HEK293 (cell line): ENCODE data around the gene EIF3B.

ENCODE experiments used
- GLI4 ChIP-seq: fragments of 450-650 bp; formaldehyde crosslinking; IDR thresholded peaks from 2 replicates; pipeline ENCODE4 v1.5.1; 2016; ENCODE audit warnings: missing biosample characterization, missing genetic modification characterization
- KLF10 ChIP-seq: fragments of 450-650 bp; IDR thresholded peaks from 2 replicates; pipeline ENCODE4 v1.5.1; 2018; ENCODE audit warnings: missing biosample characterization, mild to moderate bottlenecking, missing genetic modification characterization
- MEIS1 ChIP-seq: sonication (generic); formaldehyde crosslinking; IDR thresholded peaks from 2 replicates; pipeline ENCODE4 v1.8.1; 2022; ENCODE audit warnings: missing genetic modification reagents, mild to moderate bottlenecking, borderline replicate concordance
- OVOL3 ChIP-seq: fragments of 450-650 bp; formaldehyde crosslinking; IDR thresholded peaks from 2 replicates; pipeline ENCODE4 v1.5.1; 2016; ENCODE audit warnings: missing biosample characterization, missing genetic modification characterization
- YY1 ChIP-seq: fragments of 450-650 bp; formaldehyde crosslinking; IDR thresholded peaks from 2 replicates; pipeline ENCODE4 v1.5.1; 2018; ENCODE audit warnings: missing biosample characterization, missing genetic modification characterization
- ZBTB8A ChIP-seq: fragments of 450-650 bp; formaldehyde crosslinking; IDR thresholded peaks from 2 replicates; pipeline ENCODE4 v1.5.1; 2016; ENCODE audit warnings: missing biosample characterization, missing genetic modification characterization
- TF ChIP-seq, protein P1 (sequence below): fragments of 450-650 bp; formaldehyde crosslinking; IDR thresholded peaks from 2 replicates; pipeline ENCODE4 v1.5.1; 2016; ENCODE audit warnings: missing biosample characterization, missing genetic modification characterization
- TF ChIP-seq, protein P2 (sequence below): fragments of 450-650 bp; IDR thresholded peaks from 2 replicates; pipeline ENCODE4 v1.5.1; 2018; ENCODE audit warnings: missing biosample characterization, missing genetic modification characterization

DNA sequence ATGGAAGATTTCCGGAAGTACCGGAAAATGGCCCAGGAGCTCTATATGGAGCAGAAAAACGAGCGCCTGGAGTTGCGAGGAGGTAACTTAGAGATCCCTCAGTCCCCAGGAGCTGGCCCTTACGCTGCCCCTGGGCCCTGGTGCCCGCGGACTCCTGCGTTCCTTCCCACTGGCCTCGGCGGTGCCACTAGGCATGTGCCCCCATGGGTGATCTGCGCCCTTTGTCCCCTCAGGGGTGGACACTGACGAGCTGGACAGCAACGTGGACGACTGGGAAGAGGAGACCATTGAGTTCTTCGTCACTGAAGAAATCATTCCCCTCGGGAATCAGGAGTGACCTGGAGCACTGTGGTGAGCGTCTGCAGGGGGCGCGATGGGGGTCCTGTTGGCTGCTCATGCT is 24.5 kb downstream of the EIF3B start:
- TF ChIP-seq ZBTB8A (tag by site-specific recombination) (no peak), GLI4 (tag by site-specific recombination) (no peak), YY1 (tag by site-specific recombination) (no peak), MEIS1 (CRISPR knock-in tag) (no peak), OVOL3 (tag by site-specific recombination) (no peak), KLF10 (tag by site-specific recombination) (no peak)
- TF ChIP-seq, protein P1, sequence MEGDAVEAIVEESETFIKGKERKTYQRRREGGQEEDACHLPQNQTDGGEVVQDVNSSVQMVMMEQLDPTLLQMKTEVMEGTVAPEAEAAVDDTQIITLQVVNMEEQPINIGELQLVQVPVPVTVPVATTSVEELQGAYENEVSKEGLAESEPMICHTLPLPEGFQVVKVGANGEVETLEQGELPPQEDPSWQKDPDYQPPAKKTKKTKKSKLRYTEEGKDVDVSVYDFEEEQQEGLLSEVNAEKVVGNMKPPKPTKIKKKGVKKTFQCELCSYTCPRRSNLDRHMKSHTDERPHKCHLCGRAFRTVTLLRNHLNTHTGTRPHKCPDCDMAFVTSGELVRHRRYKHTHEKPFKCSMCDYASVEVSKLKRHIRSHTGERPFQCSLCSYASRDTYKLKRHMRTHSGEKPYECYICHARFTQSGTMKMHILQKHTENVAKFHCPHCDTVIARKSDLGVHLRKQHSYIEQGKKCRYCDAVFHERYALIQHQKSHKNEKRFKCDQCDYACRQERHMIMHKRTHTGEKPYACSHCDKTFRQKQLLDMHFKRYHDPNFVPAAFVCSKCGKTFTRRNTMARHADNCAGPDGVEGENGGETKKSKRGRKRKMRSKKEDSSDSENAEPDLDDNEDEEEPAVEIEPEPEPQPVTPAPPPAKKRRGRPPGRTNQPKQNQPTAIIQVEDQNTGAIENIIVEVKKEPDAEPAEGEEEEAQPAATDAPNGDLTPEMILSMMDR (tag by site-specific recombination), result no peak
- TF ChIP-seq, protein P2, sequence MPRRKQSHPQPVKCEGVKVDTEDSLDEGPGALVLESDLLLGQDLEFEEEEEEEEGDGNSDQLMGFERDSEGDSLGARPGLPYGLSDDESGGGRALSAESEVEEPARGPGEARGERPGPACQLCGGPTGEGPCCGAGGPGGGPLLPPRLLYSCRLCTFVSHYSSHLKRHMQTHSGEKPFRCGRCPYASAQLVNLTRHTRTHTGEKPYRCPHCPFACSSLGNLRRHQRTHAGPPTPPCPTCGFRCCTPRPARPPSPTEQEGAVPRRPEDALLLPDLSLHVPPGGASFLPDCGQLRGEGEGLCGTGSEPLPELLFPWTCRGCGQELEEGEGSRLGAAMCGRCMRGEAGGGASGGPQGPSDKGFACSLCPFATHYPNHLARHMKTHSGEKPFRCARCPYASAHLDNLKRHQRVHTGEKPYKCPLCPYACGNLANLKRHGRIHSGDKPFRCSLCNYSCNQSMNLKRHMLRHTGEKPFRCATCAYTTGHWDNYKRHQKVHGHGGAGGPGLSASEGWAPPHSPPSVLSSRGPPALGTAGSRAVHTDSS (tag by site-specific recombination), result no peak
